GM12873 (cell line): ENCODE measurements around the gene ANKRD44.

Experiments used
- TF ChIP-seq, protein P1 (sequence below): IDR thresholded peaks from 2 replicates; pipeline ENCODE4 v1.5.1; 2012; ENCODE audit warnings: low read depth, mild to moderate bottlenecking, moderate library complexity, low read length, control low read depth; ENCODE audit not compliant: insufficient read depth; ENCODE audit errors: missing control alignments

Gene ANKRD44

DNA sequence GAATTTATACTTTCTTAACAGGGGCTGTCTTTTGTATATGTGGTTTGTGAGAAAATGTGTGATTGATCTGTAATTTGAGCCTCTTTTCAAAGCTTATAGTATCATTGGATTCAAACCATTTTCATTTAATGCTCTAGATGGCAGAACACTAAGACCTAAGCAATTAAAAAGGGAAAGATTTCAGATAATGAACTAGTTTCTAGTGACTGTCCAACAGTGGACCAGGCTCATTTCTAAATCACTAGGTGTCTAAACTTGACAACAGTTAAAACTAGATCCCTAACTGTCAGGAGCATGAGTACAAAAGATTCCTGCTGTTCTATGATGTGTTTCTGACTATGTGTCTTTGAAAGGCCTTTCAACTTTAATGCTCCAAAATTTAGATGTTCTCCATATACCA is 54.6 kb downstream of the ANKRD44 start:
- TF ChIP-seq, protein P1, sequence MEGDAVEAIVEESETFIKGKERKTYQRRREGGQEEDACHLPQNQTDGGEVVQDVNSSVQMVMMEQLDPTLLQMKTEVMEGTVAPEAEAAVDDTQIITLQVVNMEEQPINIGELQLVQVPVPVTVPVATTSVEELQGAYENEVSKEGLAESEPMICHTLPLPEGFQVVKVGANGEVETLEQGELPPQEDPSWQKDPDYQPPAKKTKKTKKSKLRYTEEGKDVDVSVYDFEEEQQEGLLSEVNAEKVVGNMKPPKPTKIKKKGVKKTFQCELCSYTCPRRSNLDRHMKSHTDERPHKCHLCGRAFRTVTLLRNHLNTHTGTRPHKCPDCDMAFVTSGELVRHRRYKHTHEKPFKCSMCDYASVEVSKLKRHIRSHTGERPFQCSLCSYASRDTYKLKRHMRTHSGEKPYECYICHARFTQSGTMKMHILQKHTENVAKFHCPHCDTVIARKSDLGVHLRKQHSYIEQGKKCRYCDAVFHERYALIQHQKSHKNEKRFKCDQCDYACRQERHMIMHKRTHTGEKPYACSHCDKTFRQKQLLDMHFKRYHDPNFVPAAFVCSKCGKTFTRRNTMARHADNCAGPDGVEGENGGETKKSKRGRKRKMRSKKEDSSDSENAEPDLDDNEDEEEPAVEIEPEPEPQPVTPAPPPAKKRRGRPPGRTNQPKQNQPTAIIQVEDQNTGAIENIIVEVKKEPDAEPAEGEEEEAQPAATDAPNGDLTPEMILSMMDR = no peak

DNA sequence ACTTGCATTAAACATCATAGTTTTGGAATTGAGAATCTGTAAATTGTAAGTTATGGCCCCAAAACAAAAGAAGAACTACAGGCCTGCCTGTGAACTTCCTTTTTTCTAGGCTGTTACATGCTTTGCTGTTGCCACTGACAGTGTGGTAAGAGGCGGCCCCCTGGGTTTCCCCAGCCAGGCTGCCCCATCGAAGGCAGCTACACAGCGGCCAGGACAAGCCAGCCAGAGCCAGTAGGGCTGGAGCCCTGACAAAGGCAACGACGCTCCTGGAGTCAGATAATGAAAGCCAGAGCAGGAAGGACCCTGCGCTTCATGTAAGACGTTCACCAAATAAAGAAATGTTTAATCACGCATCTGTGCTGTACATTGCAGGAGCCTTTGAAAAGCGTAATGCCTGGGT is 55.0 kb downstream of the ANKRD44 start:
- TF ChIP-seq, protein P1 = no peak

DNA sequence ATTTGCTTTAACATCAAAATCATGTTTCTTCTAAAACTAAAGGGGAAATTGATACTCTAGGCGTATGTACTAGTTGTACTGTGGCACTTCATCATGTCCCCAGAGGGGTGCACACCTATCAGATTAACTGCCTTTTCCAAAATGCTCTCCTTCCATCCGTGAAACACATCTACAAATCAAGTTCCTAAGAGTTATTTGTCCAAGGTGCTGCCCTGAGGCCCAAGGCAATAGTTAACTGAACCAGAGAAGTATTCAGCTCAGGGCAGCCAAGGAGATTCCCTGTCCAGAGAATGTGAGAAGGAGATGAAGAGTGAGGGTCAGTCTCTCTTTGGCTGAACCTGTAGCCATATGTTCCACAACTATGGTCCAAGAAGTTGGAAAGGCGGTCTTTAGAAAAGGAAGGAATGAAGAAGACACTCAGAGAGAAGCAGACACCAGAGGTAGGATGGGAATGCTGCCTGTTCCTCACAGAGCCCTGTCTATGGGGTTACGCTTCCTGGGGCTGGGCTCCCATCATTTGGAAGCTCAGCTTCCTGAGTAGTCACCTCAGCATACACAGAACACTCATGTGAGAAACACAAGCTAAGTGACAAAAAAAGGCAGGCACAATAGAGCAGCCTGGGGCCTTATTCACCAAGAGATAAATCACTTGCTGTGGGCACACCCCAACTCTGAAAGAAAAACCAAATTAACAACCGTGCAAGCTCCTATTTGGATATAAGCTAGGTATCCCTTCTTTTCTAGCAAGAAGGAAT is 55.6 kb downstream of the ANKRD44 start:
- TF ChIP-seq, protein P1 = no peak

GRCh38 chr2:197251576-197251975 is 59.0 kb downstream of the ANKRD44 start:
- TF ChIP-seq, protein P1 = no peak

- TF ChIP-seq, protein P1 = no peak
Observed at GRCh38 chr2:197251163-197251562, 59.4 kb downstream of the ANKRD44 start.

DNA sequence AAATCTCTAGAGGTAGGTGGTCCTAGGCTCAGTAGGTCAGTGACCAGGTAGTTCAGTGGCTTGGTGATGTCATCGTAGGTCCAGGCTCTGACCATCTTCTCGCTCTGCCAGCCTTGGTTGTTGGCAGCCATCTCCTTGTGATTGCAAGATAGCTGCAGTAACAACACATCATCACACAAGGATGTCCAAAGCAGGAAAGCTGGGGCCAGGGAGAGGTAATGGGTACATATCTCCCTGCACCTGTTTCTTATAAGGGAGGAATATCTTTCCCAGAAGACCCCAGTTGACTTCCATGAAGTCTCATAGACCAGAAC is 60.5 kb downstream of the ANKRD44 start:
- TF ChIP-seq, protein P1 = no peak

GRCh38 chr2:197249381-197250083 is 61.0 kb downstream of the ANKRD44 start:
- TF ChIP-seq, protein P1 = no peak
